AG08396 (cell line): ENCODE data around the gene ITPKC.

Experiments
- DNase-seq: peaks from one replicate; pipeline ENCODE4 v3.0.0; 2012; ENCODE audit warnings: low spot score, mixed read lengths

The ITPKC gene

GRCh38 chr19:40716482-40717324, at the start of gene ITPKC, which contains the start of gene COQ8B:
TSS of gene ITPKC (plus strand) at chr19:40717112. CDS start at chr19:40717136, 24 bp downstream.
TSS of gene COQ8B (minus strand) at chr19:40716886. CDS start at chr19:40714632, 2,254 bp downstream.
- DNase-seq = peak; percentile 97

DNA sequence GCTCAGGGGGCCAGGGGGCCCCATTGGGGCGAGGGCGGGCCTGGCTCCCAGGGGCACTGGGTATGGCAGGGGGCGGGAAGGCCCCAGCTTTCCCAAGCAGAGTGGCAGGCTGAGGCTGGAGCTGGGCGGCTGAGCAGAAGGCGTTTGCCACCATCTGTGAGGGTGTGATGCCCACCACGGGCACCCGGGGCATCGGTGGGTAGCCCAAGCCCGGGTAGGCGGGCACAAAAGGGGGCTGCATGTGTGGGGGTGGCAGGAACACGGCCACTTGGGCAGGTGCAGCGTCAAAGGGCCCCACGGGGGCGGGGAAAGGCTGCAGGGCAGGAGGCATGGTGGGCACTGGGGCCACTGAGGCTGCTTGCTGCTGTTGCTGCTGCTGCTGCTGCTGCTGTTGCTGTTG, 49.3 kb upstream of the ITPKC start:
- no peak for DNase-seq

DNA sequence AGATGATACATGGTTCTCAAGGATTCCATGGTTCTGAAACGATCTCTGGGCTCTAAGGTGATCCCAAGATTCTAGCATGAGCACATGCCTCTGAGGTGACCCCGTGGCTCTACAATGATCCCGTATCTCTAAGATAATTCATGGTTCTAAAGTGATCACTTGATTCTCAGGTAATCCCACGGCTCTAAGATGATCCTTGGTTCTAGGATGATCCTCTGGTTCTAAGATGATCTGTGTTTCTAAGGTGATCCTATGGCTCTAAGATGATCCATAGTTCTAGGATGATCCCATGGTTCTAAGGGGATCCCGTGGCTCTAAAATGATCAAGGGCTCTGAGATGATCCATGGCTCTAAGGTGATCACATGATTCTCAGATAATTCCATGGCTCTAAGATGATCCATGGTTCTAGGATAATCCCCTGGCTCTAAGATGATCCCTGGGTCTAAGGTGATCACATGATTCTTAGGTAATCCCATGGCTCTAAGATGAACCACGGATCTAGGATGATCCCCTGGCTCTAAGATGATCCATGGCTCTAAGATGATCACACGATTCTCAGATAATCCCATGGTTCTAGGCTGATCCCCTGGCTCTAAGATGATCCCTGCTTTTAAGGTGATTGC, 47.8 kb upstream of the ITPKC start:
- no peak for DNase-seq

DNA sequence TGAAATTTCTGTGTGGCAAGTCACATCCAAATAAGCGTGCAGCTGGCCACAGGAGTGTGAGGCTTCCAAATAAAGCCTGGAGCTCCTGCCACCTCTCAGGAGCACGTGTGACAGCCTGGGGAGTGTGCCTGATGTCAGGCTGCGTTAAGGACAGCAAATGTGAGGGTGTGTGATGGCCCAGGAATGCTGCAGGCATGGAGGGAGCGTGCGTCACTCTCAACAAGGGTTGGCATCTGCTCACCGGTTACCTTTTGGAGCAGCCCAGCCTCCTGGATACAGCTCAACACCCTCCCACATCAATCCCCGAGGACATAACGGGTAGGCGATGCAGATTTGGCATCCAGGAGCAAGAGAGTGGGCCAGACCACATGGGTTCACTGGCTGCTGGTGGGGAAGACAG, 45.5 kb upstream of the ITPKC start:
- DNase-seq = no peak

- DNase-seq = no peak
Observed at GRCh38 chr19:40672038-40672437, 44.9 kb upstream of the ITPKC start.

- DNase-seq = no peak
Observed at GRCh38 chr19:40672573-40673299, 44.2 kb upstream of the ITPKC start.

GRCh38 chr19:40673397-40673796, 43.5 kb upstream of the ITPKC start:
- DNase-seq = no peak

GRCh38 chr19:40674291-40674690, 42.6 kb upstream of the ITPKC start:
- no peak for DNase-seq

GRCh38 chr19:40677156-40677555, 39.8 kb upstream of the ITPKC start:
- DNase-seq = no peak

- DNase-seq = no peak
Observed at GRCh38 chr19:40681039-40681438, 35.9 kb upstream of the ITPKC start.

DNA sequence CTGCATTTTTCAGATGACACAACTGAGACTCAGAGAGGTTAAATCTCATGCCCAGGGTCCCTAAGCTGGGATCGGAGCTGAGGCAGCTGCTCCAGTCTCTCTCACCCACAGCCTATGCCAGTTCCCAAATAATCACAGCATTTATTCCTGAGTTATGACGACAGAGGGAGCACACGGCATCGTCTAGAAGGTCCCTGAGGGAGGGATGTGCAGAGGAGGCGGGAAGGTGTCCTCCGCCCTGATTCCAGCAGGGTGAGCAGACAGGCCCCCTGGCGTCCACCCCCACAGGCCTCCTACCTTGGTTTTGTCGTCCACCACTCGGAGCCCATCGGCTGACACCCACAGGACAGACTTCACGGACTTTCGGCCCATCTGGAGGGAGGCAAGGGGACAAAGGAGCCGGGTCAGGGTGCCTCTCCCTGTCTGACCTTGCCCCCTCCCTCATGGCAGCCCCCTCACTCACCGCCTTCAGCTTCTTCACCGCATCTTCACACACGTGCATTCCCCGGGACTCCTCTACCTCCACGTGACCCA, 34.4 kb upstream of the ITPKC start:
- no peak for DNase-seq

- no peak for DNase-seq
Observed at GRCh38 chr19:40683437-40683836, 33.5 kb upstream of the ITPKC start.

- no peak for DNase-seq
Observed at GRCh38 chr19:40684280-40684679, 32.6 kb upstream of the ITPKC start.

DNA sequence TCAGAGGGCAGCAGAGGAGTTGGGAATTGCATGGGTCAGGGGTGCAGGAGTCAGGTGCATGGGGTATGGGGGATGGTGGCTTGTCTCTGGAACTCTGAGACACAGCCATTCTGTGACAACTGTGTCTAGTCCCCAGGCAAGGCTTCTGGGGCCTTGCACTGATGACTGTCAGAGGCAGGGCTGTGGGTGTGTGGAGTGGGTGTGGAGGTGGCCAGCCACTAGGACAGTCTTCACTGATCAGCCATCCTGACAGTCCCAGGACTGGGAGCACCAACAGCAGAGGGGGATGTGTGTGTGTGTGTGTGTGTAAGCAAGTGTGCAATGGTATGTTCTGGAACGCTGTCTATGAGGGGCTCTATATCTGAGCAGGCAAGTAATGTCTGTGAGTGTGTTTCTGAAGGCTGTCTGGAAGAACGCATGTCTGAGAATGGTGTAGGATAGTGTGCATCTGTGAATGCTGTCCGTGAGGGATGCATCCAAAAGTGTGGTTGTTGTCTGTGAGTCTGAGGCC, 31.8 kb upstream of the ITPKC start:
- DNase-seq = no peak

GRCh38 chr19:40685563-40685962, 31.3 kb upstream of the ITPKC start:
- DNase-seq = no peak

DNA sequence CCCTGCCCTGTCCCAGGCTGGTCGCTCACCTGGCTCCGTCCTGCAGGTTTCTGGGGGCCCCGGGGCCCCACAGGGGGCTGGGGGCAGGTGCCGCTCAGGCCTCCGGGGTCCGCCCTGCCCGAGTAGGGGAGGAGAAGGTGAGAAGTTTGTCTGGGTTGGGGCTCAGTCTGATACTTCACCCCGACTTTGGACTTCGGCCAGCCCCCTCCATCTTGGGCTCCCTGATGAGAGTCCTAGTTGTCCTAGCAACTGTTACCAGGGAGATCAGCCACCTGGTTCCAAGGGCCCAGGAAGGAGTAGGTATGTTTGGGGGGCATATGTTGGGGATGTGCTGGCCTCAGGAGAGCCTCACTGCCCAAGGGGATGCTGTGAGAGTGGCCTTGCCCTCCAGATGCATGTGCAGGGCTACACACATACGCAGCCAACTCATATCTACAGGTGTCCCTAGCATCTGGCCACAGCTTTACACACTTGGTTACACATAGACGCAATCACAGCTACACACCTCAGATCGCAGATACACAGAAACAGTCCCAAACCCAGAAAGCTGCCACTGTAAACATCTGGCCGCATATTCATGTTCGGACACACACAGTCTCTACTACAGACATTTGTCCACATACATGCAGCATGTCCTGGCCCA, 29.9 kb upstream of the ITPKC start:
- no peak for DNase-seq

DNA sequence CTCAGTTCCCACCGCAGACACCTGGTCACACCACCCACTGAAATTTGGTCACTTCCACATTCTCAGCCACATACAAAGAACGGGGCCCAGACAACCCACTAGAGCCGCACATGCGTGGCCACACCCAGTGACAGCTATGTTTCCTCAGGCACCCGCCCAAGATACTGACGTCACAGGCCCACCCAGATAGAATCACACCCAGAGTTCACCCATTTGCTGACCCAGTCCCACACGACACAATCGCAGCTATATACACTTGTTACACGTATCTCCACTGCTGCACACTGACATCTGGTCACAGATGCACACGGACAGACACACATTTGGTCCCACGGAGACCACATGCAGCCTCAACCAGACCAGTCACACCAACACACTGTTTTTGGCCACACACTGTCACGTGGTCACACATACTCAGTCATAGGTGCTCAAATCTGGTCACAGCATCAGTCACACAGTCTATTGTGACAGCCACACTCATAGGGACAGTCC, 29.3 kb upstream of the ITPKC start:
- peak; percentile 91 for DNase-seq

DNA sequence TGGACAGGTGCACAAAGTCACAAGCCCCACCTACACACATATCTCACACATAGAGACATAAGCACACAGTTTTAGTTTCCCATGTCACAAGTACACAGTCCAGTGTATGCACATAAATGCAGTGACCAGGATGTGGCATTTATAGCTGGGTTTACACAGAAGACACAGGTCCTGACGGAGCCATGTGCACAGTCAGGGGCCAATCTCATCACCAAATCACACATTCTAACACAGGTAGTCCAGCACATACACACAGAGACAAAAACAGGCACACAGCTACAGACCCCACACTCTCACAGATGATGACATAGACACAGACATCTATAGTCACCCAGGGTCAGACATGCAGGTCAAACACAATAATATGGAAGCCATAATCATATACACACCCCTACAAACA, 28.6 kb upstream of the ITPKC start:
- DNase-seq = no peak

DNA sequence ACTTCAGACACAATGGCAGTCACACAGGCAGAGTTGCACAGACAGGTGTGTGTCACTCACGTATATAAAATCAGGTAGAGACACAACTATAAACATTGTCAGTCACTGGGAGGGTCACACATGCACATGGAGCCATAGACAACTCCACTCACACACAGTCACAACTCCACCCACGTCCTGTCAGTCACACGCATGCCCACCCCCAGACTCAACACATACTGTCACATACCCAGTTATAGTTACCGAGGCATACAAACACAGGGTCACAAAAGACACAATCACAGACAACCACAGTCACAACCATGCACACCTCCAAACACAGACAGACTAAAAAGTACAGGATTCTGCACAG, 27.9 kb upstream of the ITPKC start:
- no peak for DNase-seq

DNA sequence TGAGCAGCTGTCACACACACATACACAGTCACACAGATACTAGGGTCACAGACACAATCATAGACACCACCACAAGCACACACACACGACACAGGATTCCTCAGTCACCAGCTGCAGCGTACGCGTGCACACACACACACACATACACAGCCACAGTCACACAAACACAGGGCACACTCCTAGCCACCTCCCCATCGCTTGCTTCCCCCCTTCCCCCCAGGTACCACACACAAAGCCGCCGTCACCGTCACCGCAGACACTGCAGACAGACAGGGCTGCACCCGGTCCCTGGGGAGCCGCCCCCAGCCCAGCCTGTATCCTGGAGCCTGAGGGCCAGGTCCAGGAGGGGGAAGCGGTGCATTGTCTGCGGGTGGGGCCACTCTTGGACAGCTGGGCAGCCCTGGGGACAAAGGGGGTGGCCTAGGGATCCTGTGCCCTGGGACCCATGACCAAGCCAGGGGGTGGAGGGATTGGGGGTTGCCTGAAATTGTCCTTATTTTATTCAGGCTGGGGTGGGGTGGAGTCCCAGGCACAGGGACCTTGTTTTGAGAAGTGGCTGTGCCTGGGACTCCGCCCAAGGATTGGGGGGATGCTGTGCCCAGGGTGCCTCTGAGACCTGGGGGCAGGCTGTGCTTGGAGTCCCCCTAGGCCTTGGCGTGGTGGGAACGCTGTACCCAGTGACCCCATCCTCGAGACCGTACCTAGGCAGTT, 27.4 kb upstream of the ITPKC start:
- DNase-seq = no peak

DNA sequence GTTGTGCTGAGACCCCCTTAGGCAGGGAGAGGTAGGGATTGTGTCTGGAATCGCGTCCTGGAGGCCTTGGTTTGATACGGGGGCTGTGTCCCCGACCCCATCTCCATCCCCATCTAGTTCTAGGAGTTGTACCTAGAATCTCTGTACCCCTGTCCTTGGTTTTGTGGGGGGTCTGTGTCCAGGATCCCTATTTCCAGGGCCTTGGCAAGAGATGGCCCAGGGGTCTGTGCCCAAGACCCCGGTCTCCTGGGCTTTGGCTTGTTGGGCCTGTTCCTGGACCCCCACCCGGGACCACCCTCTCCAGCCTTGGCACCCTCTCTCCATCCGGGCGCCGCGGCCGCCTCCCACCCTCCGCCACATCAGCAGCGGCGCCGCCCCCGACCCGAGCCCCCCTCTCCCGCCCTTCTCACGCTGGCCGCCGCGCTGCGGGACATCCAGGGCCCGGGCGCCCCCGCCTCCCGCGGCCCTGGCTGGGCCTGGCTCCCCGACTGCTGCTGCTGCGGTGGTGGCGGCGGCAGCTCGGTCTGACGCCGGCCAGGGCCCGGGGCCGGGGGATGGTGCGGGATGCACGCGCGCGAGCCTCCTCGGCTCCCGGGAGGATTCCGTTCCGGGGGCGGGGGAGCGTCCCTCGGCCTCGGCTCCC, 26.7 kb upstream of the ITPKC start, which contains the start of gene NUMBL:
NUMBL (minus strand) TSS at position 602 of the 643 bp plus-strand sequence; CDS start at position 434, 168 bp downstream.
- DNase-seq = no peak
